Fibroblast of villous mesenchyme (primary cell): ENCODE results near the gene CD93. TPM values are rescaled to one million over a fixed set of nuclear protein-coding genes. Genes with fewer than 3 reads are reported as not detected.

Experiments used
- DNase-seq: peaks from one replicate; pipeline ENCODE4 v3.0.0-alpha.2; 2010; ENCODE audit warnings: low read depth
- H3K4me3 ChIP-seq: 2 replicates; pipeline ENCODE4 v1.5.1; 2011; ENCODE audit warnings: low read depth, mild to moderate bottlenecking, low read length
- CTCF ChIP-seq: IDR thresholded peaks from 2 replicates; pipeline ENCODE4 v1.5.1; 2012; ENCODE audit warnings: low read depth, mild to moderate bottlenecking, low read length; ENCODE audit not compliant: insufficient read depth
- total RNA-seq: library from RNA; depleted of rRNA; stranded (reverse); fragments of >200 nt; gene quantifications from 2 replicates; pipeline ENCODE4 v1.2.3, GENCODE V29; 2012

CD93 gene
- total RNA-seq, 1 donor = under 0.01 TPM

GRCh38 chr20:23094927-23095326 lies 8.8 kb upstream of the CD93 start:
- no peak for DNase-seq
- no peak overlapping the region for H3K4me3 ChIP-seq
- no peak for TF ChIP-seq CTCF

- H3K4me3 ChIP-seq = no peak overlapping the region
- TF ChIP-seq CTCF = no peak
- DNase-seq = no peak
These were observed 8.2 kb upstream of the CD93 start for GRCh38 chr20:23094213-23094896.

GRCh38 chr20:23093613-23094012 lies 7.5 kb upstream of the CD93 start:
- DNase-seq = no peak
- no peak overlapping the region for H3K4me3 ChIP-seq
- no peak for TF ChIP-seq CTCF

- no peak for DNase-seq
- H3K4me3 ChIP-seq = no peak overlapping the region
- no peak for TF ChIP-seq CTCF
These were observed 6.9 kb upstream of the CD93 start for GRCh38 chr20:23092861-23093495.

- H3K4me3 ChIP-seq = no peak overlapping the region
- no peak for DNase-seq
- TF ChIP-seq CTCF = no peak
These were observed 6.2 kb upstream of the CD93 start for GRCh38 chr20:23092384-23092756.

GRCh38 chr20:23091721-23092383 lies 5.7 kb upstream of the CD93 start:
- no peak for TF ChIP-seq CTCF
- DNase-seq = no peak
- no peak overlapping the region for H3K4me3 ChIP-seq

- DNase-seq = no peak
- TF ChIP-seq CTCF = no peak
- H3K4me3 ChIP-seq = no peak overlapping the region
These were observed 4.8 kb upstream of the CD93 start for GRCh38 chr20:23090878-23091277.
